ENCODE data around the gene LDLR. TPM values are rescaled to one million over a fixed set of nuclear protein-coding genes. Genes with fewer than 3 reads are reported as not detected.

LDLR gene
- total RNA-seq, 2 experiments from 2014 or later: 88.3 to 99.1 TPM

DNA sequence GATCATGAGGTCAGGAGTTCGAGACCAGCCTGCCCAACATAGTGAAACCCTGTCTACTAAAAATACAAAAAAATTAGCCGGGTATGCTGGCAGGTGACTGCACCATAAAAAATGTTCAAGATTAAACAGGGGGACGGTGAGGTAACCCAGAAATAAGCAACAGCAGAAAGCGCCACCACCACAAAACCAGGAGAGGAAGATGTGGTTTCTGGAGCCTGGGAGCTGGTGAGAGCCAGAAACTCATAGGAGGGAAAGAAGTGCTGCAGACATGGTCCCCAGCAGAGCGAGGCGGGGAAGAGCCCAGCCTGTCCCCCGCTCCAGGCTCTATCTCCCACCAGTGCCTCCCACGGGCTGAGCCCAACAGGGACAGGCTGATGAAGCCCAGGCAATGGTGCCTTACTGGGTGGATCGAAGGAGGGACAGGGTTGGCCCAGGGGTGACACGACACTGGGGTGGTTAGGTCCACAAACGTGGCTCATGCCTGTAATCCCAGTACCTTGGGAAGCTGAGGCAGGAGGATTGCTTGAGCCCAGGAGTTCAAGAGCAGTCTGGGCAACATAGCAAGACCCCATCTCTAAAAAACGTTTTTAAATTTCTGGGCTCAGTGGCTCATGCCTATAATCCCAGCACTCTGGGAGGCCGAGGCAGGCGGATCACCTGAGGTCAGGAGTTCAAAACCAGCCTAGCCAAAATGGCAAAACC is 47.3 kb downstream of the LDLR start:
- H3K9me2 ChIP-seq (ENCODE audit: insufficient read depth, low read length): no peaks in the 10 kb centered on the region
- BruUV-seq (replicated peaks): no TSS peak
- no peaks in the 10 kb centered on the region for H3K9me3 ChIP-seq (ENCODE audit: low read length)
- ChIA-PET CTCF (ENCODE audit: unreplicated experiment) (no interaction called here), POLR2A (no interaction called here)
- H2AFZ ChIP-seq (ENCODE audit: low read length): no peak overlapping the region
- H3K36me3 ChIP-seq (ENCODE audit: insufficient read depth, low read length): peaks cover 27% of the 10 kb centered on the region
- H3K4me3 ChIP-seq (ENCODE audit: low read depth, low read length, poor library complexity, severe bottlenecking): no peak overlapping the region
- TF ChIP-seq, protein P1, sequence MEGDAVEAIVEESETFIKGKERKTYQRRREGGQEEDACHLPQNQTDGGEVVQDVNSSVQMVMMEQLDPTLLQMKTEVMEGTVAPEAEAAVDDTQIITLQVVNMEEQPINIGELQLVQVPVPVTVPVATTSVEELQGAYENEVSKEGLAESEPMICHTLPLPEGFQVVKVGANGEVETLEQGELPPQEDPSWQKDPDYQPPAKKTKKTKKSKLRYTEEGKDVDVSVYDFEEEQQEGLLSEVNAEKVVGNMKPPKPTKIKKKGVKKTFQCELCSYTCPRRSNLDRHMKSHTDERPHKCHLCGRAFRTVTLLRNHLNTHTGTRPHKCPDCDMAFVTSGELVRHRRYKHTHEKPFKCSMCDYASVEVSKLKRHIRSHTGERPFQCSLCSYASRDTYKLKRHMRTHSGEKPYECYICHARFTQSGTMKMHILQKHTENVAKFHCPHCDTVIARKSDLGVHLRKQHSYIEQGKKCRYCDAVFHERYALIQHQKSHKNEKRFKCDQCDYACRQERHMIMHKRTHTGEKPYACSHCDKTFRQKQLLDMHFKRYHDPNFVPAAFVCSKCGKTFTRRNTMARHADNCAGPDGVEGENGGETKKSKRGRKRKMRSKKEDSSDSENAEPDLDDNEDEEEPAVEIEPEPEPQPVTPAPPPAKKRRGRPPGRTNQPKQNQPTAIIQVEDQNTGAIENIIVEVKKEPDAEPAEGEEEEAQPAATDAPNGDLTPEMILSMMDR (conservative IDR thresholded peaks at IDR 0.05; ENCODE audit: low read length): no peak
- no peak for TF ChIP-seq EZH2phosphoT487 (IDR thresholded peaks at IDR 0.05; ENCODE audit: borderline replicate concordance, low read depth, low read length)
- peaks cover 15% of the 10 kb centered on the region for H3K4me1 ChIP-seq (ENCODE audit: insufficient read depth, low read length, poor library complexity, severe bottlenecking)
- intact Hi-C loops (cut with micrococcal nuclease; ENCODE audit: unreplicated experiment): loop anchor here (1.0 kb wide), 1 partner anchor 67 kb away; no protein-coding TSS in a partner anchor
- no peak overlapping the region for H3K27ac ChIP-seq (ENCODE audit: low read depth, low read length, poor library complexity, severe bottlenecking)
- no peaks in the 10 kb centered on the region for H4K20me1 ChIP-seq (ENCODE audit: insufficient read depth, low read length)
- no peak for DNase-seq (ENCODE audit: low spot score)
- H3K79me2 ChIP-seq (ENCODE audit: insufficient read depth, low read depth, low read length): no peaks in the 10 kb centered on the region
- no peak overlapping the region for H3K4me2 ChIP-seq (ENCODE audit: low read length)

DNA sequence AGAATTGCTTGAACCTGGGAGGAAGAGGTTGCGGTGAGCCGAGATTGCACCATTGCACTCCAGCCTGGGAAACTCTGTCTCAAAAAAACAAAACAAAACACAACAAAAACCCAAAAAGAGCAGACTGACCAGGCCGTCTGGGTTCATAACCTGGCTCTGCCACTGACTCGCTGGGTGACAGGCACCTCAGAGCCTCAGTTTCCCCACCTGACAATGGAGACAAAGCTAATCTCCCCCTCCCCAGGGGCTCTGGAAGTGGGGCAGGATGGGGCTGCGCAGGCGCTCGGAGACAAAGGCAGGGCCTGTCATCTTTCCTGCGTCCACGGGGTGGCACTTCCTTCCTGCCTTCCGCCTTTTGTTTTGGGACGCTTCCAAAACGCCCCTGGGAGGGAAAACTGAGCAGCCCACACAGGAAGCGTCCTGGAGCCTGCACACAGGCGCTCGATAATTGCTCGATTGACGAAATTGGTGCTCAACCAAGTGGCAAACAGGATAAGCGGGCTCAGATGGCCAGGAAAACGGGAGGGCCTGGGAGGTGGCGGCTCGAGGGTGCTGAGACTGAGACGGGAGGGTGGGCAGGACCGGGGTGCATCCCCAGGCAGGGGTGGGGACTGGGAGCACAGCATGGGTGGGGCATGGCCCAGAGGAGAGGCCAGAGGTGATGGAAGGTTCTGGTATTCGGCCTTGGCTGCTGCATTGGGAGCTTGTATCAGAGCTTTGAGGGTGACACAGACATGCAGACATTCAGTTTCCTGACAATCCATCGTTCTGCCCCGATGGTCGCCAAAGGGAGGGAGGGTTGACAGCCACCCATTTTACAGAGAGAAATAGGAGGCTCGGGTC is 48.5 kb downstream of the LDLR start:
- no peaks in the 10 kb centered on the region for H3K9me2 ChIP-seq (ENCODE audit: insufficient read depth, low read length)
- no peak overlapping the region for H2AFZ ChIP-seq (ENCODE audit: low read length)
- intact Hi-C loops (cut with micrococcal nuclease; ENCODE audit: unreplicated experiment): loop anchor here (1.0 kb wide), 1 partner anchor 66 kb away; no protein-coding TSS in a partner anchor
- peak; percentile 57 for DNase-seq (ENCODE audit: low spot score)
- peak overlapping the region; percentile 43; the same call in 1 of the 2 replicates for H3K4me2 ChIP-seq (ENCODE audit: low read length)
- peaks cover 16% of the 10 kb centered on the region for H3K36me3 ChIP-seq (ENCODE audit: insufficient read depth, low read length)
- no peaks in the 10 kb centered on the region for H4K20me1 ChIP-seq (ENCODE audit: insufficient read depth, low read length)
- BruUV-seq (replicated peaks): no TSS peak
- CTCF ChIA-PET (ENCODE audit: unreplicated experiment): no interaction called here
- H3K79me2 ChIP-seq (ENCODE audit: insufficient read depth, low read depth, low read length): no peaks in the 10 kb centered on the region
- TF ChIP-seq, protein P1 (conservative IDR thresholded peaks at IDR 0.05; ENCODE audit: low read length): peak; percentile 79
- TF ChIP-seq EZH2phosphoT487 (IDR thresholded peaks at IDR 0.05; ENCODE audit: borderline replicate concordance, low read depth, low read length): no peak
- no peak overlapping the region for H3K27ac ChIP-seq (ENCODE audit: low read depth, low read length, poor library complexity, severe bottlenecking)
- no peaks in the 10 kb centered on the region for H3K9me3 ChIP-seq (ENCODE audit: low read length)
- POLR2A ChIA-PET: no interaction called here
- H3K4me1 ChIP-seq (ENCODE audit: insufficient read depth, low read length, poor library complexity, severe bottlenecking): peaks cover 25% of the 10 kb centered on the region
- H3K4me3 ChIP-seq (ENCODE audit: low read depth, low read length, poor library complexity, severe bottlenecking): no peak overlapping the region

Measured in OCI-LY7 (cell line).